HepG2 (cell line): ENCODE measurements around the gene SHROOM2.

Experiments
- BHLHE40 ChIP-seq: IDR thresholded peaks from 2 replicates; pipeline ENCODE4 v1.6.1; 2011; ENCODE audit warnings: low read length, improper control_type of control experiment
- CTCF ChIP-seq: sonication (generic); formaldehyde crosslinking; IDR thresholded peaks from 2 replicates; pipeline ENCODE4 v1.5.0; 2020; ENCODE audit warnings: mild to moderate bottlenecking, missing genetic modification reagents, moderate library complexity
- DMTF1 ChIP-seq: sonication (generic); formaldehyde crosslinking; IDR thresholded peaks from 2 replicates; pipeline ENCODE4 v1.4.0; 2020; ENCODE audit warnings: mild to moderate bottlenecking, missing genetic modification reagents
- FOXK2 ChIP-seq: fragments of 450-650 bp; IDR thresholded peaks from 2 replicates; pipeline ENCODE4 v1.6.1; 2016
- NR2F1 ChIP-seq, 2 experiments: fragments of 450-650 bp in 1 of 2; formaldehyde crosslinking in 1 of 2; IDR thresholded peaks; 2 replicates each; pipeline versions ENCODE4 v1.5.0 to v1.6.1; 2016 to 2020; ENCODE audit warnings: mild to moderate bottlenecking in 1 of 2, missing compliant biosample characterization in 1 of 2, missing genetic modification reagents in 1 of 2, moderate library complexity in 1 of 2
- POLR2AphosphoS5 ChIP-seq: IDR thresholded peaks from 2 replicates; pipeline ENCODE4 v1.6.1; 2012; ENCODE audit warnings: low read depth, low read length
- STAG1 ChIP-seq: sonication (generic); formaldehyde crosslinking; IDR thresholded peaks from 2 replicates; pipeline ENCODE4 v1.4.0; 2020; ENCODE audit warnings: missing genetic modification reagents
- ZFP36L2 ChIP-seq: sonication (generic); formaldehyde crosslinking; IDR thresholded peaks from 2 replicates; pipeline ENCODE4 v1.4.0; 2020; ENCODE audit warnings: missing genetic modification reagents
- ZNF274 ChIP-seq: sonication (generic); formaldehyde crosslinking; IDR thresholded peaks from 2 replicates; pipeline ENCODE4 v1.5.1; 2020; ENCODE audit warnings: mild to moderate bottlenecking, missing genetic modification reagents
- ZNF34 ChIP-seq: sonication (generic); formaldehyde crosslinking; IDR thresholded peaks from 2 replicates; pipeline ENCODE4 v1.4.0; 2020; ENCODE audit warnings: mild to moderate bottlenecking, missing genetic modification reagents, borderline replicate concordance

GRCh38 chrX:9789555-9789954 is 3.3 kb downstream of the SHROOM2 start:
- TF ChIP-seq ZFP36L2 (CRISPR knock-in tag) (no peak), DMTF1 (CRISPR knock-in tag) (no peak), CTCF (CRISPR knock-in tag) (no peak), BHLHE40 (no peak), ZNF274 (CRISPR knock-in tag) (no peak), NR2F1 (CRISPR knock-in tag; IDR thresholded peaks at IDR 0.05) (no peak), POLR2AphosphoS5 (no peak), STAG1 (CRISPR knock-in tag) (no peak), FOXK2 (no peak), ZNF34 (CRISPR knock-in tag) (no peak)
